ENCODE measurements around the gene HUWE1. TPM values are rescaled to one million over a fixed set of nuclear protein-coding genes. Genes with fewer than 3 reads are reported as not detected.

HUWE1 gene
- total RNA-seq, 1 donor from 2014 or later, result 120 TPM

DNA sequence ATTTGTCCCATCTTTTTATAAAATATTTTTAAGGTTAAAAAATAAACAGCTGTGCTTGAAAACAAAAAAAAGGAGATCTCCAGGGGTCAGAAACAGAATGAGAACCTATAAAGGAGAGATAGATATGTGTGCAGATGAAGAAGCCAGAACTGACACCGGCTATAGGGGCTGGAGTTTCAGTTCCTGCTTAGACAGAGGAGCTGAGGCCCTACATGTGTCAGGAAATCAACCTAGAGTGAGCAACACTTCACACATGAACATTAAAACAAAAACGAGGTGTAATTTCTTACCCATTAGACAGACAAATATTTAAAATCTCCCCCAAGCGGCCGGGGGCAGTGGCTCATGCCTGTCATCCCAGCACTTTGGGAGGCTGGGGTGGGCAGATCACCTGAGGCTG lies 17.8 kb upstream of the HUWE1 start:
- H3K27ac ChIP-seq, result no peak overlapping the region
- no peaks in the 10 kb centered on the region for H3K9me3 ChIP-seq
- no peaks in the 10 kb centered on the region for H3K4me1 ChIP-seq
- no peak for DNase-seq (ENCODE audit: extremely low spot score in 2 of 2)
- intact Hi-C loops (cut with DNase I), result no loop called here
- TF ChIP-seq POLR2A (IDR thresholded peaks at IDR 0.05), result no peak
- TF ChIP-seq, protein P1, sequence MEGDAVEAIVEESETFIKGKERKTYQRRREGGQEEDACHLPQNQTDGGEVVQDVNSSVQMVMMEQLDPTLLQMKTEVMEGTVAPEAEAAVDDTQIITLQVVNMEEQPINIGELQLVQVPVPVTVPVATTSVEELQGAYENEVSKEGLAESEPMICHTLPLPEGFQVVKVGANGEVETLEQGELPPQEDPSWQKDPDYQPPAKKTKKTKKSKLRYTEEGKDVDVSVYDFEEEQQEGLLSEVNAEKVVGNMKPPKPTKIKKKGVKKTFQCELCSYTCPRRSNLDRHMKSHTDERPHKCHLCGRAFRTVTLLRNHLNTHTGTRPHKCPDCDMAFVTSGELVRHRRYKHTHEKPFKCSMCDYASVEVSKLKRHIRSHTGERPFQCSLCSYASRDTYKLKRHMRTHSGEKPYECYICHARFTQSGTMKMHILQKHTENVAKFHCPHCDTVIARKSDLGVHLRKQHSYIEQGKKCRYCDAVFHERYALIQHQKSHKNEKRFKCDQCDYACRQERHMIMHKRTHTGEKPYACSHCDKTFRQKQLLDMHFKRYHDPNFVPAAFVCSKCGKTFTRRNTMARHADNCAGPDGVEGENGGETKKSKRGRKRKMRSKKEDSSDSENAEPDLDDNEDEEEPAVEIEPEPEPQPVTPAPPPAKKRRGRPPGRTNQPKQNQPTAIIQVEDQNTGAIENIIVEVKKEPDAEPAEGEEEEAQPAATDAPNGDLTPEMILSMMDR (IDR thresholded peaks at IDR 0.05), result no peak
- TF ChIP-seq POLR2AphosphoS5 (IDR thresholded peaks at IDR 0.05; ENCODE audit: insufficient read depth in 1 of 2, low read depth in 1 of 2), result no peak
- no peaks in the 10 kb centered on the region for H3K36me3 ChIP-seq
- no peak overlapping the region for H3K4me3 ChIP-seq
- H3K27me3 ChIP-seq, result no peaks in the 10 kb centered on the region

DNA sequence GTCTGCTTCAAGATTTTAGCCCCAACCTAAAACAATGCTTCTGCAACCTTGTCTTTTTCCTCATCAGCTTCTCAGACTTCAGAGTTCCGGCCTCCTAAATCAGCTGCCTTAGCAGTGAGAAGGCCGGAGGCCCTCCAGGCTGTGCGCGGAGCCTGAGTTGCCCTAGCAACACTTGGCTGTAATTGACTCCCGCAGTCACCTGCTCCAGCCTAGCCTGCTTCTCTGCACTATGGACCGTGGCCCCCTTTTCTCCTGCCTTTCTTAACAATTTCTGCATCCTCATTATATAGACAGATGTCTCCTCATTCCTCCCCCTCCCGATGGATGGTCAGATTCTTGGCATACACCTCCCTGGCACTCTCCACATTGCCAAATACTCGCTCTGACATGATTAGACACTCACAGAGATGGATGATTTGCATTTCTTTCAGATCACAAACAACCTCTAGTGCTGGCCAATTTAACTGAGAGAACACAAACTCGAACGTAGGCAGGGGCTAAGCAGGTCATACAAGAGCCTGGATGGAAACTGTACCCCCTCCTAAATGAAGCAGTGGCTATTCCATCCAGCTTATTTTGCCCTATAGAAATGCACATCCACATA lies 9.5 kb upstream of the HUWE1 start:
- no peak for DNase-seq (ENCODE audit: extremely low spot score in 2 of 2)
- Histone ChIP-seq H3K9me3 (no peaks in the 10 kb centered on the region), H3K27ac (no peak overlapping the region), H3K4me1 (no peaks in the 10 kb centered on the region), H3K36me3 (no peaks in the 10 kb centered on the region), H3K4me3 (no peak overlapping the region), H3K27me3 (no peaks in the 10 kb centered on the region)
- intact Hi-C loops (cut with DNase I), result no loop called here
- TF ChIP-seq, protein P1 (IDR thresholded peaks at IDR 0.05), result no peak
- no peak for TF ChIP-seq POLR2A (IDR thresholded peaks at IDR 0.05)
- TF ChIP-seq POLR2AphosphoS5 (IDR thresholded peaks at IDR 0.05; ENCODE audit: insufficient read depth in 1 of 2, low read depth in 1 of 2), result no peak

DNA sequence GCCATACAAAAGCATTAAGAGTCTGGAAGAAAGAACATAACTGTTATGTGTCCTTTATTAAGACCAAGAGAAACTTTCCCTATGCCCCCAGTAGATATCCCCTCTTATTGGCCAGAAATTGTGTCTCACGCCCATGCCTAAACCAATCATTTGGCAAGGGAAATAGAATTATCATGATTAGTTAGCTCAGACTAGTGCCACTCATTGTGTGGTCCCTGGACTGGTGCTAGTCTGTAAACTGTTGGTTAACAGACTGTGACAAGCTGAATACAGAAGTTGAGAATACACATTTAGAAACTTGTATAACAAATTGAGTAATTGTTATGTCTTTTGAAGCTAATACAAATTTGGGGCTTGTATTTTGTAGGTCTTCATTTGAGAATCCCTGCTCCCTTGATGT lies 8.1 kb upstream of the HUWE1 start:
- no peaks in the 10 kb centered on the region for H3K9me3 ChIP-seq
- intact Hi-C loops (cut with DNase I), result no loop called here
- H3K27ac ChIP-seq, result no peak overlapping the region
- H3K27me3 ChIP-seq, result no peaks in the 10 kb centered on the region
- H3K4me1 ChIP-seq, result no peaks in the 10 kb centered on the region
- no peak overlapping the region for H3K4me3 ChIP-seq
- no peak for TF ChIP-seq POLR2AphosphoS5 (IDR thresholded peaks at IDR 0.05; ENCODE audit: insufficient read depth in 1 of 2, low read depth in 1 of 2)
- DNase-seq (ENCODE audit: extremely low spot score in 2 of 2), result no peak
- no peaks in the 10 kb centered on the region for H3K36me3 ChIP-seq

DNA sequence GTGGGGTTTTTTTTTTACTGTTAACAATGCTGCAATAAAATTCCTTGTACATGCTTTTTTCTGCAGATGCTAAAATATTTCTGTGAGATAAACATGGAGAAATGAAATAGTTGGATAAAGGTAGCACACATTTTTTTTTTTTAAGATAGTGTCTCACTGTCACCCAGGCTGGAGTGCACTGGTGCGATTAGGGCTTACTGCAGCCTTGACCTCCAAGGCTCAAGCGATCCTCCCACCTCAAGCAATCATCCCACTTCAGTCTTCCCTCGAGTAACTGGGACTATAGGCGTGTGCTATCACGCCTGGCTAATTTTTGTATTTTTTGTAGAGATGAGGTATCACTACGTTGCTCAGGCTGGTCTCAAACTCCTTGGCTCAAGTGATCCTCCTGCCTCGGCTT lies 1.8 kb upstream of the HUWE1 start:
- intact Hi-C loops (cut with DNase I), result no loop called here
- DNase-seq (ENCODE audit: extremely low spot score in 2 of 2), result no peak
- TF ChIP-seq, protein P1 (IDR thresholded peaks at IDR 0.05), result no peak
- no peak for TF ChIP-seq POLR2A (IDR thresholded peaks at IDR 0.05)
- no peak for TF ChIP-seq POLR2AphosphoS5 (IDR thresholded peaks at IDR 0.05; ENCODE audit: insufficient read depth in 1 of 2, low read depth in 1 of 2)

DNA sequence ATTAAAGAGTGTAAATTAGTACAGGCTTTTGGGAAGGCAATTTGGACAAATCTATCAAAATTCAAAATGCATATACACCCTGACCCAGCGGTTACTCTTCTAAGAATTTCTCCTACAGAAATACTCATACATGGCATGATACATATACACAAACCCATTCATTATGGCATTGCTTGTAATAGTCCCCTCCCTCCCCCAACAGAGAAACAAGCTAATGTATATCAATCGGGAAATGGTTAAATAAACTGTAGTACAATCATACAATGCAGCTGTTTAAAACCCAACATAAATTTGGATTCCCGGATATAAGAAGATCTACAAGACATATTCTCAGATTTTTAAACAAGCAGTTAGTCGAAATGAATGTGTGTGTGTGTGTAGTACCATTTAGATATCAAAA lies 808 bp downstream of the HUWE1 start:
- Histone ChIP-seq H3K4me1 (no peaks in the 10 kb centered on the region), H3K9me3 (no peaks in the 10 kb centered on the region), H3K36me3 (no peaks in the 10 kb centered on the region), H3K27me3 (no peaks in the 10 kb centered on the region), H3K4me3 (peak overlapping the region; percentile 55 to 61), H3K27ac (peak overlapping the region; percentile 89)
- intact Hi-C loops (cut with DNase I), result no loop called here
- DNase-seq (ENCODE audit: extremely low spot score in 2 of 2), result no peak
- TF ChIP-seq POLR2AphosphoS5 (IDR thresholded peaks at IDR 0.05; ENCODE audit: insufficient read depth in 1 of 2, low read depth in 1 of 2) (no peak), POLR2A (IDR thresholded peaks at IDR 0.05) (no peak)
- TF ChIP-seq, protein P1 (IDR thresholded peaks at IDR 0.05), result no peak

More for the DNA sequence above, 1.8 kb upstream of the HUWE1 start:
- no peaks in the 10 kb centered on the region for H3K27me3 ChIP-seq
- H3K4me1 ChIP-seq, result no peaks in the 10 kb centered on the region
- H3K9me3 ChIP-seq, result no peaks in the 10 kb centered on the region
- H3K27ac ChIP-seq, result no peak overlapping the region
- H3K4me3 ChIP-seq, result no peak overlapping the region
- H3K36me3 ChIP-seq, result no peaks in the 10 kb centered on the region
